DOHH2 (cell line): ENCODE data around the gene CD59.
"Not testable (repeated sequence)": the region's sequence is repeated elsewhere in the genome, so short reads cannot be mapped to it uniquely, and the experiment has no call there.

Experiments
- H3F3A ChIP-seq: fragments of 200-600 bp; sonication (generic), shearing (Covaris generic); 2 replicates; pipeline ENCODE4 v1.6.0; 2016; ENCODE audit warnings: antibody characterized with exemption, mild to moderate bottlenecking; ENCODE audit not compliant: control insufficient read depth, insufficient read depth
- H3K27ac ChIP-seq: fragments of 200-600 bp; sonication (generic); 2 replicates; pipeline ENCODE4 v1.5.1; 2014; ENCODE audit warnings: low read depth, mild to moderate bottlenecking, low read length, moderate library complexity
- H3K27me3 ChIP-seq: fragments of 200-600 bp; sonication (generic); 2 replicates; pipeline ENCODE4 v1.6.1; 2014; ENCODE audit warnings: mild to moderate bottlenecking, low read length, mixed read lengths; ENCODE audit not compliant: control insufficient read depth
- H3K36me3 ChIP-seq: fragments of 200-600 bp; sonication (generic); 2 replicates; pipeline ENCODE4 v1.6.1; 2014; ENCODE audit warnings: mild to moderate bottlenecking, low read length, moderate library complexity, mixed read lengths; ENCODE audit not compliant: control insufficient read depth
- H3K4me1 ChIP-seq: fragments of 200-600 bp; sonication (generic); 2 replicates; pipeline ENCODE4 v1.6.1; 2014; ENCODE audit warnings: mild to moderate bottlenecking, low read length, mixed read lengths; ENCODE audit not compliant: control insufficient read depth
- H3K4me2 ChIP-seq: fragments of 200-600 bp; sonication (generic); 2 replicates; pipeline ENCODE4 v1.6.0; 2014; ENCODE audit warnings: mild to moderate bottlenecking, low read length, moderate library complexity
- H3K4me3 ChIP-seq: fragments of 200-600 bp; sonication (generic); 2 replicates; pipeline ENCODE4 v1.5.1; 2014; ENCODE audit warnings: mild to moderate bottlenecking, low read length, mixed read lengths
- H3K79me2 ChIP-seq: fragments of 200-600 bp; sonication (generic); 2 replicates; pipeline ENCODE4 v1.6.1; 2014; ENCODE audit warnings: mild to moderate bottlenecking, low read length, mixed read lengths; ENCODE audit not compliant: control insufficient read depth
- H3K9me2 ChIP-seq: fragments of 200-600 bp; sonication (generic); replicated peaks from 2 replicates; pipeline ENCODE4 v1.6.1; 2014; ENCODE audit warnings: mild to moderate bottlenecking, low read length, mixed read lengths; ENCODE audit not compliant: control insufficient read depth
- H3K9me3 ChIP-seq: fragments of 200-600 bp; sonication (generic); 2 replicates; pipeline ENCODE4 v1.6.1; 2014; ENCODE audit warnings: antibody characterized with exemption, low read length, mixed read lengths; ENCODE audit not compliant: control insufficient read depth, insufficient read depth
- H4K20me1 ChIP-seq: fragments of 200-600 bp; sonication (generic); 2 replicates; pipeline ENCODE4 v1.6.0; 2014; ENCODE audit warnings: low read depth, mild to moderate bottlenecking, antibody characterized with exemption, low read length, moderate library complexity; ENCODE audit not compliant: control insufficient read depth, insufficient read depth
- CTCF ChIP-seq: fragments of 200-600 bp; sonication (generic); IDR thresholded peaks from one replicate; pipeline ENCODE4 v1.5.1; 2014; ENCODE audit warnings: antibody characterized with exemption, mild to moderate bottlenecking, low read depth, low read length; ENCODE audit not compliant: poor library complexity, severe bottlenecking
- EZH2phosphoT487 ChIP-seq: fragments of 200-600 bp; sonication (generic); IDR thresholded peaks from 2 replicates; pipeline ENCODE4 v1.6.1; 2017; ENCODE audit warnings: borderline replicate concordance, mild to moderate bottlenecking, antibody characterized with exemption, low read length, moderate library complexity, mixed read lengths

The CD59 gene

GRCh38 chr11:33664827-33665226 is 71.4 kb downstream of the CD59 start:
- H3K79me2 ChIP-seq: no peaks in the 10 kb centered on the region
- TF ChIP-seq CTCF (no peak), EZH2phosphoT487 (no peak)
- no peak overlapping the region for H3K4me2 ChIP-seq
- H4K20me1 ChIP-seq: no peaks in the 10 kb centered on the region
- no peaks in the 10 kb centered on the region for H3K27me3 ChIP-seq
- no peak overlapping the region for H3K4me3 ChIP-seq
- peaks cover 19% of the 10 kb centered on the region for H3K36me3 ChIP-seq
- H3K4me1 ChIP-seq: no peaks in the 10 kb centered on the region
- H3F3A ChIP-seq: no peaks in the 10 kb centered on the region
- no peaks in the 10 kb centered on the region for H3K9me2 ChIP-seq
- H3K9me3 ChIP-seq: no peaks in the 10 kb centered on the region
- H3K27ac ChIP-seq: no peak overlapping the region

GRCh38 chr11:33664166-33664565 is 72.1 kb downstream of the CD59 start:
- no peak for TF ChIP-seq CTCF
- TF ChIP-seq EZH2phosphoT487: no peak
- no peak overlapping the region for H3K27ac ChIP-seq
- no peaks in the 10 kb centered on the region for H3K9me2 ChIP-seq
- H3K9me3 ChIP-seq: no peaks in the 10 kb centered on the region
- H3F3A ChIP-seq: no peaks in the 10 kb centered on the region
- peaks cover 19% of the 10 kb centered on the region for H3K36me3 ChIP-seq
- H3K4me2 ChIP-seq: no peak overlapping the region
- H3K79me2 ChIP-seq: no peaks in the 10 kb centered on the region
- no peaks in the 10 kb centered on the region for H3K4me1 ChIP-seq
- no peaks in the 10 kb centered on the region for H4K20me1 ChIP-seq
- no peaks in the 10 kb centered on the region for H3K27me3 ChIP-seq
- H3K4me3 ChIP-seq: no peak overlapping the region

GRCh38 chr11:33663121-33663520 is 73.1 kb downstream of the CD59 start:
- Histone ChIP-seq H3K27me3 (no peaks in the 10 kb centered on the region), H4K20me1 (no peaks in the 10 kb centered on the region), H3F3A (no peaks in the 10 kb centered on the region), H3K4me2 (no peak overlapping the region), H3K4me1 (no peaks in the 10 kb centered on the region), H3K4me3 (no peak overlapping the region), H3K79me2 (no peaks in the 10 kb centered on the region), H3K36me3 (peaks cover 11% of the 10 kb centered on the region), H3K27ac (no peak overlapping the region), H3K9me2 (no peaks in the 10 kb centered on the region), H3K9me3 (no peaks in the 10 kb centered on the region)
- TF ChIP-seq EZH2phosphoT487 (no peak), CTCF (no peak)

GRCh38 chr11:33661526-33661925 is 74.7 kb downstream of the CD59 start:
- H3K4me3 ChIP-seq, H3K9me3 ChIP-seq, H3K27me3 ChIP-seq, H3K36me3 ChIP-seq, H3K9me2 ChIP-seq, H4K20me1 ChIP-seq, H3K4me1 ChIP-seq, H3K4me2 ChIP-seq, H3K27ac ChIP-seq, H3F3A ChIP-seq, H3K79me2 ChIP-seq: not testable (repeated sequence)
